Upper lobe of left lung (tissue), 4 donors: ENCODE results near the gene GRIK5.

Source experiments
- EP300 ChIP-seq, 4 donors: sonication (generic); formaldehyde crosslinking; IDR thresholded peaks; one replicate each; pipeline ENCODE4 v1.5.1; 2017; ENCODE audit warnings: antibody characterized with exemption in 4 of 4, control low read depth in 2 of 4
- POLR2A ChIP-seq, 4 donors: fragments of 450-650 bp; IDR thresholded peaks; one replicate each; pipeline ENCODE4 v1.5.1; 2016 to 2017; ENCODE audit warnings: antibody characterized with exemption in 4 of 4, mild to moderate bottlenecking in 2 of 4
- POLR2AphosphoS5 ChIP-seq, 2 donors: sonication (generic); formaldehyde crosslinking; IDR thresholded peaks; one replicate each; pipeline ENCODE4 v1.5.1; 2017; ENCODE audit warnings: antibody characterized with exemption in 2 of 2
- TF ChIP-seq, protein P1 (sequence below), 6 experiments: fragments of 450-650 bp in 4 of 6; fragments of 200-600 bp in 2 of 6; sonication (generic) in 2 of 6; IDR thresholded peaks; one replicate each; pipeline ENCODE4 v1.5.1; 2016 to 2019; ENCODE audit warnings: antibody characterized with exemption in 6 of 6

- TF ChIP-seq POLR2A (IDR thresholded peaks at IDR 0.05) (no peak), POLR2AphosphoS5 (IDR thresholded peaks at IDR 0.05) (no peak), EP300 (IDR thresholded peaks at IDR 0.05) (no peak)
- TF ChIP-seq, protein P1, sequence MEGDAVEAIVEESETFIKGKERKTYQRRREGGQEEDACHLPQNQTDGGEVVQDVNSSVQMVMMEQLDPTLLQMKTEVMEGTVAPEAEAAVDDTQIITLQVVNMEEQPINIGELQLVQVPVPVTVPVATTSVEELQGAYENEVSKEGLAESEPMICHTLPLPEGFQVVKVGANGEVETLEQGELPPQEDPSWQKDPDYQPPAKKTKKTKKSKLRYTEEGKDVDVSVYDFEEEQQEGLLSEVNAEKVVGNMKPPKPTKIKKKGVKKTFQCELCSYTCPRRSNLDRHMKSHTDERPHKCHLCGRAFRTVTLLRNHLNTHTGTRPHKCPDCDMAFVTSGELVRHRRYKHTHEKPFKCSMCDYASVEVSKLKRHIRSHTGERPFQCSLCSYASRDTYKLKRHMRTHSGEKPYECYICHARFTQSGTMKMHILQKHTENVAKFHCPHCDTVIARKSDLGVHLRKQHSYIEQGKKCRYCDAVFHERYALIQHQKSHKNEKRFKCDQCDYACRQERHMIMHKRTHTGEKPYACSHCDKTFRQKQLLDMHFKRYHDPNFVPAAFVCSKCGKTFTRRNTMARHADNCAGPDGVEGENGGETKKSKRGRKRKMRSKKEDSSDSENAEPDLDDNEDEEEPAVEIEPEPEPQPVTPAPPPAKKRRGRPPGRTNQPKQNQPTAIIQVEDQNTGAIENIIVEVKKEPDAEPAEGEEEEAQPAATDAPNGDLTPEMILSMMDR (IDR thresholded peaks at IDR 0.05) = no peak
These were observed 48.8 kb downstream of the GRIK5 start for GRCh38 chr19:42021185-42021584.
